KMS-11 (cell line): ENCODE data around the gene RAB40C.

ENCODE experiments used
- H2AFZ ChIP-seq: fragments of 200-600 bp; sonication (generic); 2 replicates; pipeline ENCODE4 v1.6.1; 2016; ENCODE audit warnings: antibody characterized with exemption, mixed run types, low read depth
- H3K27ac ChIP-seq: fragments of 200-600 bp; sonication (generic); 2 replicates; pipeline ENCODE4 v1.6.1; 2016; ENCODE audit warnings: mild to moderate bottlenecking, mixed run types
- H3K27me3 ChIP-seq: fragments of 200-600 bp; sonication (generic); 2 replicates; pipeline ENCODE4 v1.6.1; 2017; ENCODE audit warnings: mild to moderate bottlenecking, low read depth, mixed run types, moderate library complexity; ENCODE audit not compliant: insufficient read depth
- H3K36me3 ChIP-seq: fragments of 200-600 bp; sonication (generic); 2 replicates; pipeline ENCODE4 v1.6.1; 2017; ENCODE audit warnings: mild to moderate bottlenecking, mixed run types; ENCODE audit not compliant: insufficient read depth
- H3K4me1 ChIP-seq: fragments of 200-600 bp; sonication (generic); 2 replicates; pipeline ENCODE4 v1.6.1; 2016; ENCODE audit warnings: mild to moderate bottlenecking, low read depth, mixed run types; ENCODE audit not compliant: poor library complexity, severe bottlenecking
- H3K4me2 ChIP-seq: fragments of 200-600 bp; sonication (generic); 2 replicates; pipeline ENCODE4 v1.7.0; 2016; ENCODE audit warnings: mild to moderate bottlenecking, mixed run types
- H3K4me3 ChIP-seq: fragments of 200-600 bp; sonication (generic); IDR thresholded peaks from 2 replicates; pipeline ENCODE4 v1.6.1; 2017; ENCODE audit warnings: low read depth, low read length, mixed read lengths; ENCODE audit not compliant: insufficient read depth
- H3K79me2 ChIP-seq: fragments of 200-600 bp; sonication (generic); 2 replicates; pipeline ENCODE4 v1.6.1; 2016; ENCODE audit warnings: low read depth, mixed run types; ENCODE audit not compliant: insufficient read depth
- H3K9ac ChIP-seq: fragments of 200-600 bp; sonication (generic); 2 replicates; pipeline ENCODE4 v1.6.1; 2016; ENCODE audit warnings: mild to moderate bottlenecking, mixed run types
- H4K20me1 ChIP-seq: fragments of 200-600 bp; sonication (generic); 2 replicates; pipeline ENCODE4 v1.6.1; 2016; ENCODE audit warnings: mild to moderate bottlenecking, mixed run types; ENCODE audit not compliant: insufficient read depth
- CTCF ChIP-seq: fragments of 200-600 bp; sonication (generic); conservative IDR thresholded peaks from 2 replicates; pipeline ENCODE4 v1.6.1; 2017; ENCODE audit warnings: low read depth, mild to moderate bottlenecking, antibody characterized with exemption, low read length, moderate library complexity, mixed read lengths

The RAB40C gene

GRCh38 chr16:574021-574760, 15.7 kb upstream of the RAB40C start:
- TF ChIP-seq CTCF: no peak
- H3K79me2 ChIP-seq: peaks cover 9% of the 10 kb centered on the region; the same call in 1 of the 2 replicates
- H3K4me3 ChIP-seq: no peak overlapping the region
- H3K27me3 ChIP-seq: no peaks in the 10 kb centered on the region
- H3K4me1 ChIP-seq: peaks cover 7% of the 10 kb centered on the region
- H4K20me1 ChIP-seq: no peaks in the 10 kb centered on the region
- no peaks in the 10 kb centered on the region for H3K36me3 ChIP-seq
- H3K9ac ChIP-seq: no peak overlapping the region
- no peak overlapping the region for H3K27ac ChIP-seq
- H2AFZ ChIP-seq: no peak overlapping the region
- no peak overlapping the region for H3K4me2 ChIP-seq

DNA sequence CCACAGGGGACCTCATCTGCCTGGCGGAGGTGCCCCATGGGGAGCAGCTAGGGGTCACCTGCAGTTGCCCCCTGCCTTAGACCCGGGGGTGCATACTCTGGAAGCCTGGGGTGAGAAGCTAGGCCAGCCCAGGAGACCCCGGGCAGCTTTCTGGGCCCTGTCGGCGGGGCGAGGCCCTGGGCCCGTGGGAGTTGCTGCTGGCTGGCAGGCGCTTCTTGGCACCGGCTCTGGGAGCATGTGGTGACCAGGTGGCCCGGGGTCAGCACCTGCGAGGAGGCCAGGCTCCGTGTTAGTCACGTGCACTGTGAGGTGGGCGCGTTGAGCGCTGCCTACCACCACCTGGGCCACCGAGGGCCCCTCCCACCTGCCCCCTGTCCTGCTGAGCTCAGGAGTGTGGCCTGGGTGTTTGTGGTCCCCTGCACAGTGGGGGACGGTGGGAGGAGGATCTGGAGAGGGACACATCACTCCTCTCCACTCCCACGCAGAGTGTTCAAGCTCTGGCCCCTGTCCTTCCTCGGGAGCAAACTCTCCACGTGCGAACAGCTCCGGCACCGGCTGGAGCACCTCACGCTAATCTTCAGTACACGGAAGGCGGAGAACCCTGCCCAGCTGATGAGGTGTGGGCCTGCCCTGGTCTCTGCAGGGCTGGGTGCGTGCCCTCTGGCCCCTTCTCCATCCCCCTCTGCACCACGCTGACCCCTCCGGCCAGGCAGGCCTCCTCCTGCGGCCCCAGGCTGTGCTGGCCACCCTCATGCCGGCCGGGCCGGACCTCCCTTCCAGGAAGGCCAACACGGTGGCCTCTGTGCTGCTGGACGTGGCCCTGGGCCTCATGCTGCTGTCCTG, 14.3 kb upstream of the RAB40C start:
- Histone ChIP-seq H3K4me1 (peaks cover 6% of the 10 kb centered on the region), H3K36me3 (no peaks in the 10 kb centered on the region), H3K27ac (no peak overlapping the region), H3K79me2 (peaks cover 3% of the 10 kb centered on the region; the same call in 1 of the 2 replicates), H3K27me3 (no peaks in the 10 kb centered on the region), H3K4me2 (no peak overlapping the region), H2AFZ (no peak overlapping the region), H4K20me1 (no peaks in the 10 kb centered on the region), H3K4me3 (no peak overlapping the region), H3K9ac (no peak overlapping the region)
- TF ChIP-seq CTCF: no peak

- no peaks in the 10 kb centered on the region for H4K20me1 ChIP-seq
- H2AFZ ChIP-seq: no peak overlapping the region
- H3K36me3 ChIP-seq: no peaks in the 10 kb centered on the region
- H3K27me3 ChIP-seq: no peaks in the 10 kb centered on the region
- H3K27ac ChIP-seq: no peak overlapping the region
- H3K4me1 ChIP-seq: peaks cover 6% of the 10 kb centered on the region
- H3K9ac ChIP-seq: no peak overlapping the region
- no peaks in the 10 kb centered on the region for H3K79me2 ChIP-seq
- H3K4me2 ChIP-seq: no peak overlapping the region
- TF ChIP-seq CTCF: no peak
- no peak overlapping the region for H3K4me3 ChIP-seq
These were observed 13.6 kb upstream of the RAB40C start for GRCh38 chr16:576197-576822.

GRCh38 chr16:576823-577201, 13.1 kb upstream of the RAB40C start:
- H3K36me3 ChIP-seq: no peaks in the 10 kb centered on the region
- no peaks in the 10 kb centered on the region for H4K20me1 ChIP-seq
- H2AFZ ChIP-seq: no peak overlapping the region
- H3K79me2 ChIP-seq: no peaks in the 10 kb centered on the region
- H3K4me2 ChIP-seq: no peak overlapping the region
- no peak overlapping the region for H3K9ac ChIP-seq
- peaks cover 6% of the 10 kb centered on the region for H3K4me1 ChIP-seq
- no peak overlapping the region for H3K4me3 ChIP-seq
- no peak for TF ChIP-seq CTCF
- no peak overlapping the region for H3K27ac ChIP-seq
- H3K27me3 ChIP-seq: no peaks in the 10 kb centered on the region
